Colon (tissue), 2 donors: ENCODE data around the gene GPS1.

Source experiments
- FAIRE-seq: peaks from 2 replicates; lab custom pipeline; 2012; peaks lifted over from hg19 to GRCh38; lab: Jason Lieb, UNC
- donor health status: control.
- donor health status: control.

The GPS1 gene

GRCh38 chr17:82079001-82079677 is 27.4 kb downstream of the GPS1 start:
- FAIRE-seq, result no peak

- FAIRE-seq, result no peak
Observed at GRCh38 chr17:82080048-82080788, 28.5 kb downstream of the GPS1 start.

- FAIRE-seq, result no peak
Observed at GRCh38 chr17:82080789-82081464, 29.2 kb downstream of the GPS1 start.

- no peak for FAIRE-seq
Observed at GRCh38 chr17:82081546-82081945, 29.8 kb downstream of the GPS1 start.

- no peak for FAIRE-seq
Observed at GRCh38 chr17:82081966-82082365, 30.3 kb downstream of the GPS1 start.

- FAIRE-seq, result no peak
Observed at GRCh38 chr17:82082456-82082855, 30.8 kb downstream of the GPS1 start.

GRCh38 chr17:82083009-82083408 is 31.3 kb downstream of the GPS1 start:
- no peak for FAIRE-seq

- no peak for FAIRE-seq
Observed at GRCh38 chr17:82083533-82084359, 32.0 kb downstream of the GPS1 start.

- no peak for FAIRE-seq
Observed at GRCh38 chr17:82084373-82085030, 32.8 kb downstream of the GPS1 start.

- FAIRE-seq, result no peak
Observed at GRCh38 chr17:82085031-82085861, 33.5 kb downstream of the GPS1 start.

GRCh38 chr17:82085931-82086764 is 34.5 kb downstream of the GPS1 start:
- no peak for FAIRE-seq

- no peak for FAIRE-seq
Observed at GRCh38 chr17:82086941-82087906, 35.5 kb downstream of the GPS1 start.

- FAIRE-seq, result no peak
Observed at GRCh38 chr17:82087961-82088837, 36.5 kb downstream of the GPS1 start.

- FAIRE-seq, result no peak
Observed at GRCh38 chr17:82088838-82089722, 37.4 kb downstream of the GPS1 start.

- no peak for FAIRE-seq
Observed at GRCh38 chr17:82089723-82090548, 38.2 kb downstream of the GPS1 start.
